SK-N-SH treated with all-trans-retinoic acid at 6 μM for 48 hours (cell line): ENCODE results near the gene PARP11.

Experiments used
- ARNTL ChIP-seq: fragments of 450-650 bp; formaldehyde crosslinking; IDR thresholded peaks from 2 replicates; pipeline ENCODE4 v1.5.0; 2020; ENCODE audit warnings: low read depth, mild to moderate bottlenecking, moderate library complexity, borderline replicate concordance
- ZC3H10 ChIP-seq: fragments of 250-450 bp; sonication (Bioruptor Pico); IDR thresholded peaks from 2 replicates; pipeline ENCODE4 v1.5.1; 2021; ENCODE audit warnings: mild to moderate bottlenecking, moderate library complexity
- ZFP3 ChIP-seq: fragments of 250-450 bp; sonication (Bioruptor Pico); IDR thresholded peaks from 2 replicates; pipeline ENCODE4 v1.5.0; 2020; ENCODE audit warnings: mild to moderate bottlenecking, moderate library complexity
- ZNF565 ChIP-seq: fragments of 450-650 bp; formaldehyde crosslinking; conservative IDR thresholded peaks from 2 replicates; pipeline ENCODE4 v1.5.0; 2020; ENCODE audit warnings: low read depth, mild to moderate bottlenecking, moderate library complexity
- ZNF70 ChIP-seq: fragments of 450-650 bp; formaldehyde crosslinking; IDR thresholded peaks from 2 replicates; pipeline ENCODE4 v1.5.0; 2020; ENCODE audit warnings: mild to moderate bottlenecking, moderate library complexity
- TF ChIP-seq, protein P1 (sequence below): fragments of 250-450 bp; sonication (Bioruptor Pico); IDR thresholded peaks from 2 replicates; pipeline ENCODE4 v1.5.1; 2020; ENCODE audit warnings: low read depth, mild to moderate bottlenecking, moderate library complexity
- TF ChIP-seq, protein P2 (sequence below): fragments of 250-450 bp; sonication (Bioruptor Pico); IDR thresholded peaks from 2 replicates; pipeline ENCODE4 v1.5.1; 2021; ENCODE audit warnings: mild to moderate bottlenecking, moderate library complexity

DNA sequence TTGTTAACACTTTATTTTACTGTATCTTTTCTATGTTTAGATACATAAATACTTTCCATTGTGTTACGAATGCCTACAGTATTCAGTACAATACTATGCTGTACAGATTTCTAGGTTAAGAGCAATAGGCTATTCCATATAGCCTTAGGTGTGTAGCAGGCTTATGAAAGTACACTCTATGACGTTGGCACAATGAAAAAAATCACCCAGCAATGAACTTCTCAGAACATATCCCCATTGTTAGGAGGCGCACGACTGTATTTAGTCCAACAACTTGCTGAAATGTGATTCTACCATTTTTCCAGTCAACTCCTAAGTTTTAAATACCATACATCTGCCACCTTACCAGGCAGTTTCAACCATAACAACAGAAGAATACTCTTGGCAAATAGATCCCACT lies 1.8 kb downstream of the PARP11 start:
- TF ChIP-seq, protein P1, sequence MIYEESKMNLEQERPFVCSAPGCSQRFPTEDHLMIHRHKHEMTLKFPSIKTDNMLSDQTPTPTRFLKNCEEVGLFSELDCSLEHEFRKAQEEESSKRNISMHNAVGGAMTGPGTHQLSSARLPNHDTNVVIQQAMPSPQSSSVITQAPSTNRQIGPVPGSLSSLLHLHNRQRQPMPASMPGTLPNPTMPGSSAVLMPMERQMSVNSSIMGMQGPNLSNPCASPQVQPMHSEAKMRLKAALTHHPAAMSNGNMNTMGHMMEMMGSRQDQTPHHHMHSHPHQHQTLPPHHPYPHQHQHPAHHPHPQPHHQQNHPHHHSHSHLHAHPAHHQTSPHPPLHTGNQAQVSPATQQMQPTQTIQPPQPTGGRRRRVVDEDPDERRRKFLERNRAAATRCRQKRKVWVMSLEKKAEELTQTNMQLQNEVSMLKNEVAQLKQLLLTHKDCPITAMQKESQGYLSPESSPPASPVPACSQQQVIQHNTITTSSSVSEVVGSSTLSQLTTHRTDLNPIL (CRISPR knock-in tag), result no peak
- TF ChIP-seq ZNF565 (CRISPR knock-in tag), result no peak
- no peak for TF ChIP-seq ZC3H10
- no peak for TF ChIP-seq ZFP3 (CRISPR knock-in tag)
- TF ChIP-seq ARNTL (CRISPR knock-in tag), result no peak
- TF ChIP-seq, protein P2, sequence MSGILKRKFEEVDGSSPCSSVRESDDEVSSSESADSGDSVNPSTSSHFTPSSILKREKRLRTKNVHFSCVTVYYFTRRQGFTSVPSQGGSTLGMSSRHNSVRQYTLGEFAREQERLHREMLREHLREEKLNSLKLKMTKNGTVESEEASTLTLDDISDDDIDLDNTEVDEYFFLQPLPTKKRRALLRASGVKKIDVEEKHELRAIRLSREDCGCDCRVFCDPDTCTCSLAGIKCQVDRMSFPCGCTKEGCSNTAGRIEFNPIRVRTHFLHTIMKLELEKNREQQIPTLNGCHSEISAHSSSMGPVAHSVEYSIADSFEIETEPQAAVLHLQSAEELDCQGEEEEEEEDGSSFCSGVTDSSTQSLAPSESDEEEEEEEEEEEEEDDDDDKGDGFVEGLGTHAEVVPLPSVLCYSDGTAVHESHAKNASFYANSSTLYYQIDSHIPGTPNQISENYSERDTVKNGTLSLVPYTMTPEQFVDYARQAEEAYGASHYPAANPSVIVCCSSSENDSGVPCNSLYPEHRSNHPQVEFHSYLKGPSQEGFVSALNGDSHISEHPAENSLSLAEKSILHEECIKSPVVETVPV (CRISPR knock-in tag), result no peak
- no peak for TF ChIP-seq ZNF70 (CRISPR knock-in tag)
